K562 treated with DMSO at 1 percent for 24 hours (cell line): ENCODE data around the gene BMP2K. TPM values are rescaled to one million over a fixed set of nuclear protein-coding genes. Genes with fewer than 3 reads are reported as not detected.

Source experiments
- total RNA-seq: library from RNA; unstranded; fragments of 300-600 nt; gene quantifications from 2 replicates; pipeline ENCODE4 v1.2.3, GENCODE V29; 2022; ENCODE audit warnings: low read depth; ENCODE audit not compliant: insufficient read depth

BMP2K gene
- 18.6 and 21.3 TPM in 2 replicates for total RNA-seq

DNA sequence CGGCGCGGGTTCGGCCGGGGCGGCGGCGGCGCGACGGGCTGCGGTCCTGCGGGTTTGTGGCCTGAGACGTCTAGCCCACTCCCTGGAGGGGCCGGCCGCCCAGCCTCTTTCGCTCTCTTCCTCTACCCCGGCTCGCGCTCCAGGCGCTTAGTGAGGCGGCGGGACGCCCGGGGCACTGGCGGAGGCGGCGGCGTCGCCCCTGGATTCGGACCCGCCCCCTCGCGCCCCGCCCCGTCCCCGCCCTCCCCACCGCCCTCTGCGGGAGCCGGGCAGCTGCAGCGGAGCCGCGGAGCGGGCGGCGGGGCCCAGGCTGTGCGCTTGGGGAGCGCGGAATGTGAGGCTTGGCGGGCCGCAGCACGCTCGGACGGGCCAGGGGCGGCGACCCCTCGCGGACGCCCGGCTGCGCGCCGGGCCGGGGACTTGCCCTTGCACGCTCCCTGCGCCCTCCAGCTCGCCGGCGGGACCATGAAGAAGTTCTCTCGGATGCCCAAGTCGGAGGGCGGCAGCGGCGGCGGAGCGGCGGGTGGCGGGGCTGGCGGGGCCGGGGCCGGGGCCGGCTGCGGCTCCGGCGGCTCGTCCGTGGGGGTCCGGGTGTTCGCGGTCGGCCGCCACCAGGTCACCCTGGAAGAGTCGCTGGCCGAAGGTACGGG is at the start of gene BMP2K:
Gene BMP2K, plus strand, starts transcription at position 272 of the 650 bp plus-strand sequence. Its CDS starts 194 bp downstream, at position 466.

DNA sequence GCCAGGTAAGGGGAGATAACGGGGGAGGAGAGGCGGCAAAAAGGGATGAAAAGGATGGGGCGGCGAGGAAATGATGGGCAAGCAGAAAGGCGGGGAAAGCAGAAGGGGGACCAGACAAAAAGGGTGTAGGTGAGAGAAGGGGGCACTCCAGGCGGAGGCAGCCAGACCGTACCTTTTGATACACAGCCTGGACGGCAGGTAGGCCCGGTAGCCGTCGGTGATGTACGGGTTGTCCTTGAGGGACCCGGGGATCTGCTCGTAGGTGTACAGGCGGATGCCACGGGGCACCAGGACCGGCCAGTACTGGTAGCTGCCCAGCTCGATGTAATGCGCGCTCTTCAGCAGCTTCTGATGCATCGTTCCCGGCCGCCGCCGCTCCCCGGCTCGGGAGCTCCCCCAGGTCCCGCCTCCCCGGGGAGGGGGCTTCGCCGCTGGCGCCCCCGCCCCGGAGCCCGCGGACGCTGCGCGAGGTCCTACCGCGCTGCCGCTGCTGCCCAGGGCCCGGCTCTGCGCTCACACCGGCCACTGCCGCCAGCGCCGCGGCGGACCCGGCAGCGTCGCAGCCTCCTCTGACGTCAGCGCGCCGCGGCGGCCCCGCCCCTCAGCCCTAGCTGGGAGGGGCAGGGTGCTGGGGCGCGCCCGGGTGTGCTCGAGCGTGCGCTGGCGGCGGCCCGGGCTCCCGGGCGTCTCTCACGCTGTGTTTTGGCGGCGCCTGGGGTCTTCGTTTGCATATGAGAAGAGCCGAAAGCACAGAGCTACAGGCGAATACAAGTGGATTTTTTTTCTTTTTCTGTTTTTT is 162.9 kb downstream of the BMP2K start, which contains the start of gene PAQR3:
Gene PAQR3, minus strand, starts transcription at position 571 of the 799 bp plus-strand sequence. Its CDS starts 214 bp downstream, at position 357.

Other genes starting within 250 kb of the BMP2K start
- gene ANXA3, start 224.6 kb upstream of the BMP2K start, total RNA-seq, result 19.7 and 21.6 TPM in 2 replicates
- gene PAQR3, start 163.1 kb downstream of the BMP2K start, total RNA-seq, result 17.8 and 23.6 TPM in 2 replicates